HEK293 (cell line): Measurements from ENCODE around the gene FBXO3.

Experiments used
- CTCF ChIA-PET: fragments of 350-600 bp; formaldehyde crosslinking; extraction: SDS; loops from one replicate; lab custom pipeline; 2021; ENCODE audit warnings: antibody characterized with exemption; lab: Yijun Ruan, JAX
- POLR2A ChIA-PET: fragments of 300-600 bp; formaldehyde crosslinking; extraction: SDS; loops from one replicate; lab custom pipeline; 2020; ENCODE audit warnings: antibody characterized with exemption, inconsistent platforms; lab: Yijun Ruan, JAX
- H3K27ac ChIP-seq: fragments of 200-500 bp; sonication (Bioruptor generic); 2 replicates; pipeline ENCODE4 v1.5.1; 2014; ENCODE audit warnings: low read depth, low read length, control low read depth, inconsistent platforms; ENCODE audit errors: extremely low read depth
- H3K36me3 ChIP-seq, 2 experiments: fragments of 200-500 bp in 1 of 2; sonication (Bioruptor generic) in 1 of 2; 1 replicate in 1 of 2; 2 replicates in 1 of 2; pipeline ENCODE4 v1.5.1; 2014 to 2017; ENCODE audit warnings: inconsistent platforms in 2 of 2, low read length in 2 of 2; ENCODE audit not compliant: control insufficient read depth in 2 of 2, insufficient read depth in 1 of 2
- H3K4me1 ChIP-seq: fragments of 200-500 bp; sonication (Bioruptor generic); 2 replicates; pipeline ENCODE4 v1.5.1; 2014; ENCODE audit warnings: mild to moderate bottlenecking, low read length, inconsistent platforms; ENCODE audit not compliant: control insufficient read depth, insufficient read depth
- H3K4me3 ChIP-seq: 2 replicates; pipeline ENCODE4 v1.5.1; 2011; ENCODE audit warnings: low read depth, mild to moderate bottlenecking, control low read depth, low read length, moderate library complexity
- H3K9me3 ChIP-seq: fragments of 200-500 bp; sonication (Bioruptor generic); 2 replicates; pipeline ENCODE4 v1.5.1; 2014; ENCODE audit warnings: low read depth, low read length, inconsistent platforms; ENCODE audit not compliant: control insufficient read depth, insufficient read depth
- GLI4 ChIP-seq: fragments of 450-650 bp; formaldehyde crosslinking; IDR thresholded peaks from 2 replicates; pipeline ENCODE4 v1.5.1; 2016; ENCODE audit warnings: missing biosample characterization, missing genetic modification characterization
- KLF16 ChIP-seq: fragments of 450-650 bp; formaldehyde crosslinking; IDR thresholded peaks from 2 replicates; pipeline ENCODE4 v1.5.1; 2017; ENCODE audit warnings: missing biosample characterization, missing genetic modification characterization
- KLF7 ChIP-seq: fragments of 450-650 bp; formaldehyde crosslinking; IDR thresholded peaks from 2 replicates; pipeline ENCODE4 v1.5.1; 2016; ENCODE audit warnings: missing biosample characterization, missing genetic modification characterization, borderline replicate concordance
- SCRT1 ChIP-seq: fragments of 450-650 bp; formaldehyde crosslinking; IDR thresholded peaks from 2 replicates; pipeline ENCODE4 v1.5.1; 2016; ENCODE audit warnings: missing biosample characterization, missing genetic modification characterization, borderline replicate concordance
- SETDB1 ChIP-seq: IDR thresholded peaks from one replicate; pipeline ENCODE4 v1.6.1; 2017; ENCODE audit warnings: mild to moderate bottlenecking, low read length, moderate library complexity, mixed read lengths; ENCODE audit not compliant: insufficient read length
- SP3 ChIP-seq: fragments of 450-650 bp; formaldehyde crosslinking; IDR thresholded peaks from 2 replicates; pipeline ENCODE4 v1.5.1; 2016; ENCODE audit warnings: missing biosample characterization, missing genetic modification characterization
- TCF7L2 ChIP-seq: IDR thresholded peaks from 2 replicates; pipeline ENCODE4 v1.6.1; 2011; ENCODE audit warnings: low read depth, mild to moderate bottlenecking, inconsistent platforms, low read length, moderate library complexity, borderline replicate concordance
- ZBTB21 ChIP-seq: fragments of 450-650 bp; formaldehyde crosslinking; IDR thresholded peaks from 2 replicates; pipeline ENCODE4 v1.5.1; 2017; ENCODE audit warnings: missing biosample characterization, missing genetic modification characterization
- ZNF114 ChIP-seq: fragments of 450-650 bp; formaldehyde crosslinking; IDR thresholded peaks from 2 replicates; pipeline ENCODE4 v1.5.0; 2017; ENCODE audit warnings: missing biosample characterization, missing genetic modification characterization
- ZNF248 ChIP-seq: fragments of 450-650 bp; formaldehyde crosslinking; IDR thresholded peaks from 2 replicates; pipeline ENCODE4 v1.5.1; 2017; ENCODE audit warnings: missing biosample characterization, missing genetic modification characterization
- ZNF335 ChIP-seq: fragments of 450-650 bp; formaldehyde crosslinking; conservative IDR thresholded peaks from 2 replicates; pipeline ENCODE4 v1.5.1; 2016; ENCODE audit warnings: missing biosample characterization, missing genetic modification characterization
- ZNF654 ChIP-seq: fragments of 450-650 bp; formaldehyde crosslinking; IDR thresholded peaks from 2 replicates; pipeline ENCODE4 v1.5.1; 2016; ENCODE audit warnings: low read depth, missing biosample characterization, missing genetic modification characterization
- ZNF76 ChIP-seq: fragments of 450-650 bp; formaldehyde crosslinking; IDR thresholded peaks from 2 replicates; pipeline ENCODE4; 2016; ENCODE audit warnings: low read depth, missing biosample characterization, missing genetic modification characterization, borderline replicate concordance
- TF ChIP-seq, protein P1 (sequence below): fragments of 450-650 bp; formaldehyde crosslinking; IDR thresholded peaks from 2 replicates; pipeline ENCODE4 v1.5.1; 2016; ENCODE audit warnings: missing biosample characterization, missing genetic modification characterization
- TF ChIP-seq, protein P2 (sequence below): fragments of 450-650 bp; formaldehyde crosslinking; IDR thresholded peaks from 2 replicates; pipeline ENCODE4 v1.5.1; 2016; ENCODE audit warnings: missing biosample characterization, missing genetic modification characterization
- TF ChIP-seq, protein P3 (sequence below): fragments of 450-650 bp; formaldehyde crosslinking; IDR thresholded peaks from 2 replicates; pipeline ENCODE4 v1.5.1; 2016; ENCODE audit warnings: missing biosample characterization, missing genetic modification characterization
- TF ChIP-seq, protein P4 (sequence below): fragments of 450-650 bp; formaldehyde crosslinking; IDR thresholded peaks from 2 replicates; pipeline ENCODE4 v1.5.1; 2016; ENCODE audit warnings: missing biosample characterization, missing genetic modification characterization
- TF ChIP-seq, protein P5 (sequence below): fragments of 450-650 bp; formaldehyde crosslinking; IDR thresholded peaks from 2 replicates; pipeline ENCODE4 v1.5.1; 2016; ENCODE audit warnings: missing biosample characterization, missing genetic modification characterization

Gene FBXO3

DNA sequence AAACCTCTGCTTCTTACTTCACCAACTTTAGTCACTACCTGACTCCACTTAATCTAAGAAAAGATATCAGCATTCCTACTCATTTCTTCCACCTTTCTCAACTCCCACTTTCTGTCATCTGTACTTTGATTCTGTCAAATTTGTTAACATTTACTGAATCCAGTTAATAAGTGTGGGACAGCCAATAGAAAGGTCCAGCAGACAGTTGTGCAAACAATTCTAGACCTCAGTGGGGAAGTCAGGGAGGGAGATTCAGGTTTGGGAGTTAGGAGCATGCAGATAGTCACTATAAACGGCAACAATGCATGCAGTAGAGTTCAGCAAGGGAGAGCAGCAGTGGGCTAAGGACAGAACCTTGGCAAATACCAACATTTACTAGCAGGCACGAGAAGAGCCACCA lies 4.1 kb downstream of the FBXO3 start:
- no peak overlapping the region for H3K4me3 ChIP-seq
- peaks cover 3 to 47% of the 10 kb centered on the region in 2 experiments for H3K36me3 ChIP-seq
- H3K9me3 ChIP-seq: no peaks in the 10 kb centered on the region
- H3K4me1 ChIP-seq: no peaks in the 10 kb centered on the region; the same call in 1 of the 2 replicates
- CTCF ChIA-PET: interaction anchor here (1.1 to 1.3 kb wide), 2 partner anchors 17 to 28 kb away, joined by 3 read pairs; no protein-coding TSS in a partner anchor
- POLR2A ChIA-PET: no interaction called here
- H3K27ac ChIP-seq: no peak overlapping the region
- TF ChIP-seq, protein P1, sequence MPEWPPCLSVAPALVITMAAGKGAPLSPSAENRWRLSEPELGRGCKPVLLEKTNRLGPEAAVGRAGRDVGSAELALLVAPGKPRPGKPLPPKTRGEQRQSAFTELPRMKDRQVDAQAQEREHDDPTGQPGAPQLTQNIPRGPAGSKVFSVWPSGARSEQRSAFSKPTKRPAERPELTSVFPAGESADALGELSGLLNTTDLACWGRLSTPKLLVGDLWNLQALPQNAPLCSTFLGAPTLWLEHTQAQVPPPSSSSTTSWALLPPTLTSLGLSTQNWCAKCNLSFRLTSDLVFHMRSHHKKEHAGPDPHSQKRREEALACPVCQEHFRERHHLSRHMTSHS (tag by site-specific recombination): no peak
- TF ChIP-seq, protein P2, sequence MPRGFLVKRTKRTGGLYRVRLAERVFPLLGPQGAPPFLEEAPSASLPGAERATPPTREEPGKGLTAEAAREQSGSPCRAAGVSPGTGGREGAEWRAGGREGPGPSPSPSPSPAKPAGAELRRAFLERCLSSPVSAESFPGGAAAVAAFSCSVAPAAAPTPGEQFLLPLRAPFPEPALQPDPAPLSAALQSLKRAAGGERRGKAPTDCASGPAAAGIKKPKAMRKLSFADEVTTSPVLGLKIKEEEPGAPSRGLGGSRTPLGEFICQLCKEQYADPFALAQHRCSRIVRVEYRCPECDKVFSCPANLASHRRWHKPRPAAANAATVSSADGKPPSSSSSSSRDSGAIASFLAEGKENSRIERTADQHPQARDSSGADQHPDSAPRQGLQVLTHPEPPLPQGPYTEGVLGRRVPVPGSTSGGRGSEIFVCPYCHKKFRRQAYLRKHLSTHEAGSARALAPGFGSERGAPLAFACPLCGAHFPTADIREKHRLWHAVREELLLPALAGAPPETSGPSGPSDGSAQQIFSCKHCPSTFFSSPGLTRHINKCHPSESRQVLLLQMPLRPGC (tag by site-specific recombination): no peak
- TF ChIP-seq SCRT1 (tag by site-specific recombination) (no peak), ZNF654 (no peak), ZBTB21 (tag by site-specific recombination) (no peak), KLF7 (tag by site-specific recombination) (no peak), ZNF76 (no peak), ZNF114 (no peak), SETDB1 (no peak), KLF16 (tag by site-specific recombination) (no peak), TCF7L2 (no peak), ZNF335 (tag by site-specific recombination) (no peak), ZNF248 (tag by site-specific recombination) (no peak), GLI4 (tag by site-specific recombination) (no peak), SP3 (tag by site-specific recombination) (no peak)
- TF ChIP-seq, protein P3, sequence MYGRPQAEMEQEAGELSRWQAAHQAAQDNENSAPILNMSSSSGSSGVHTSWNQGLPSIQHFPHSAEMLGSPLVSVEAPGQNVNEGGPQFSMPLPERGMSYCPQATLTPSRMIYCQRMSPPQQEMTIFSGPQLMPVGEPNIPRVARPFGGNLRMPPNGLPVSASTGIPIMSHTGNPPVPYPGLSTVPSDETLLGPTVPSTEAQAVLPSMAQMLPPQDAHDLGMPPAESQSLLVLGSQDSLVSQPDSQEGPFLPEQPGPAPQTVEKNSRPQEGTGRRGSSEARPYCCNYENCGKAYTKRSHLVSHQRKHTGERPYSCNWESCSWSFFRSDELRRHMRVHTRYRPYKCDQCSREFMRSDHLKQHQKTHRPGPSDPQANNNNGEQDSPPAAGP (tag by site-specific recombination): no peak
- TF ChIP-seq, protein P4, sequence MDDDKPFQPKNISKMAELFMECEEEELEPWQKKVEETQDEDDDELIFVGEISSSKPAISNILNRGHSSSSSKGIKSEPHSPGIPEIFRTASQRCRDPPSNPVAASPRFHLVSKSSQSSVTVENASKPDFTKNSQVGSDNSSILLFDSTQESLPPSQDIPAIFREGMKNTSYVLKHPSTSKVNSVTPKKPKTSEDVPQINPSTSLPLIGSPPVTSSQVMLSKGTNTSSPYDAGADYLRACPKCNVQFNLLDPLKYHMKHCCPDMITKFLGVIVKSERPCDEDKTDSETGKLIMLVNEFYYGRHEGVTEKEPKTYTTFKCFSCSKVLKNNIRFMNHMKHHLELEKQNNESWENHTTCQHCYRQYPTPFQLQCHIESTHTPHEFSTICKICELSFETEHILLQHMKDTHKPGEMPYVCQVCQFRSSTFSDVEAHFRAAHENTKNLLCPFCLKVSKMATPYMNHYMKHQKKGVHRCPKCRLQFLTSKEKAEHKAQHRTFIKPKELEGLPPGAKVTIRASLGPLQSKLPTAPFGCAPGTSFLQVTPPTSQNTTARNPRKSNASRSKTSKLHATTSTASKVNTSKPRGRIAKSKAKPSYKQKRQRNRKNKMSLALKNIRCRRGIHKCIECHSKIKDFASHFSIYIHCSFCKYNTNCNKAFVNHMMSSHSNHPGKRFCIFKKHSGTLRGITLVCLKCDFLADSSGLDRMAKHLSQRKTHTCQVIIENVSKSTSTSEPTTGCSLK: no peak
- TF ChIP-seq, protein P5, sequence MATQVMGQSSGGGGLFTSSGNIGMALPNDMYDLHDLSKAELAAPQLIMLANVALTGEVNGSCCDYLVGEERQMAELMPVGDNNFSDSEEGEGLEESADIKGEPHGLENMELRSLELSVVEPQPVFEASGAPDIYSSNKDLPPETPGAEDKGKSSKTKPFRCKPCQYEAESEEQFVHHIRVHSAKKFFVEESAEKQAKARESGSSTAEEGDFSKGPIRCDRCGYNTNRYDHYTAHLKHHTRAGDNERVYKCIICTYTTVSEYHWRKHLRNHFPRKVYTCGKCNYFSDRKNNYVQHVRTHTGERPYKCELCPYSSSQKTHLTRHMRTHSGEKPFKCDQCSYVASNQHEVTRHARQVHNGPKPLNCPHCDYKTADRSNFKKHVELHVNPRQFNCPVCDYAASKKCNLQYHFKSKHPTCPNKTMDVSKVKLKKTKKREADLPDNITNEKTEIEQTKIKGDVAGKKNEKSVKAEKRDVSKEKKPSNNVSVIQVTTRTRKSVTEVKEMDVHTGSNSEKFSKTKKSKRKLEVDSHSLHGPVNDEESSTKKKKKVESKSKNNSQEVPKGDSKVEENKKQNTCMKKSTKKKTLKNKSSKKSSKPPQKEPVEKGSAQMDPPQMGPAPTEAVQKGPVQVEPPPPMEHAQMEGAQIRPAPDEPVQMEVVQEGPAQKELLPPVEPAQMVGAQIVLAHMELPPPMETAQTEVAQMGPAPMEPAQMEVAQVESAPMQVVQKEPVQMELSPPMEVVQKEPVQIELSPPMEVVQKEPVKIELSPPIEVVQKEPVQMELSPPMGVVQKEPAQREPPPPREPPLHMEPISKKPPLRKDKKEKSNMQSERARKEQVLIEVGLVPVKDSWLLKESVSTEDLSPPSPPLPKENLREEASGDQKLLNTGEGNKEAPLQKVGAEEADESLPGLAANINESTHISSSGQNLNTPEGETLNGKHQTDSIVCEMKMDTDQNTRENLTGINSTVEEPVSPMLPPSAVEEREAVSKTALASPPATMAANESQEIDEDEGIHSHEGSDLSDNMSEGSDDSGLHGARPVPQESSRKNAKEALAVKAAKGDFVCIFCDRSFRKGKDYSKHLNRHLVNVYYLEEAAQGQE: no peak
